ENCODE measurements around the gene ABCC11.

DNA sequence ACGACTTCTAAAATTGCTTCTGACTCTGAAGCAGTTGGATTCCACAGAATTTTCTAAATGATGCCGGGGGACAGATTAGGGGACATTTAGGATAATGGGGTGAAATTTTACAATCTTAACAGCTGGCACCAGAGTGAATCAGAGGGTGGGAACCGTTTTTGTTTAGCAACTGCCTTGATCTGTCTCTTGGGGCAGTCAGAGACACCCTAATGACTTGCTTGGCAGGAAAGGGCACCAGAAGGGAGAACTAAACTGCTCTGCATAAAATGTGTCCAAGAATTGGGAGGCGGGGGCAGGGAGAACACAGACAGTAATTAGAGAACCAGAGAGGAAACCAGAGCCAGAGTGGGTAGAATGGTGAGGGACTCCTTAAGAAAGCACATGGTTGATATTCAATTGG lies 85.4 kb downstream of the ABCC11 start:
- TF ChIP-seq, protein P1, sequence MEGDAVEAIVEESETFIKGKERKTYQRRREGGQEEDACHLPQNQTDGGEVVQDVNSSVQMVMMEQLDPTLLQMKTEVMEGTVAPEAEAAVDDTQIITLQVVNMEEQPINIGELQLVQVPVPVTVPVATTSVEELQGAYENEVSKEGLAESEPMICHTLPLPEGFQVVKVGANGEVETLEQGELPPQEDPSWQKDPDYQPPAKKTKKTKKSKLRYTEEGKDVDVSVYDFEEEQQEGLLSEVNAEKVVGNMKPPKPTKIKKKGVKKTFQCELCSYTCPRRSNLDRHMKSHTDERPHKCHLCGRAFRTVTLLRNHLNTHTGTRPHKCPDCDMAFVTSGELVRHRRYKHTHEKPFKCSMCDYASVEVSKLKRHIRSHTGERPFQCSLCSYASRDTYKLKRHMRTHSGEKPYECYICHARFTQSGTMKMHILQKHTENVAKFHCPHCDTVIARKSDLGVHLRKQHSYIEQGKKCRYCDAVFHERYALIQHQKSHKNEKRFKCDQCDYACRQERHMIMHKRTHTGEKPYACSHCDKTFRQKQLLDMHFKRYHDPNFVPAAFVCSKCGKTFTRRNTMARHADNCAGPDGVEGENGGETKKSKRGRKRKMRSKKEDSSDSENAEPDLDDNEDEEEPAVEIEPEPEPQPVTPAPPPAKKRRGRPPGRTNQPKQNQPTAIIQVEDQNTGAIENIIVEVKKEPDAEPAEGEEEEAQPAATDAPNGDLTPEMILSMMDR (IDR thresholded peaks at IDR 0.05), result no peak
- no peak for TF ChIP-seq POLR2A (IDR thresholded peaks at IDR 0.05)
